ENCODE data around the gene HEPACAM2.

Gene HEPACAM2

GRCh38 chr7:93202594-93203250 is 23.5 kb downstream of the HEPACAM2 start:
- DNase-seq, result no peak

DNA sequence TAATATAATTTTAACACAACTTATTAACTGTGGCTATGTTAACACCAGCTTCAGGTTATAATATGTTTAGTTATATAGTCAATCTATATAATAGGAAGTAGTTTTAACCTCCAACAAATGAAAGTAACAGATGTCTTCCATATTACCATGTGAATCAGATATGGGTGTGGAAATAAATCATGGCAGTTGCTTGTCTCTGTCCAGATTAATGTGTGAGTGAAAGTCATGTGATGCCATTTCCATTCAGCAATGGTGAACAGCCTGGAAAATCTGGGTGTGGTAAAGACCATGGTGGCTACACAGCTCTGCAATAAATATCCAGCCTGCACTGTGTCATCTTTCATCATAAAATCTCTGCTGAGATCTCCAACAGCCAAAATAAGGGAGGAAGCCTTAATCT is 27.8 kb downstream of the HEPACAM2 start:
- no peak for DNase-seq

DNA sequence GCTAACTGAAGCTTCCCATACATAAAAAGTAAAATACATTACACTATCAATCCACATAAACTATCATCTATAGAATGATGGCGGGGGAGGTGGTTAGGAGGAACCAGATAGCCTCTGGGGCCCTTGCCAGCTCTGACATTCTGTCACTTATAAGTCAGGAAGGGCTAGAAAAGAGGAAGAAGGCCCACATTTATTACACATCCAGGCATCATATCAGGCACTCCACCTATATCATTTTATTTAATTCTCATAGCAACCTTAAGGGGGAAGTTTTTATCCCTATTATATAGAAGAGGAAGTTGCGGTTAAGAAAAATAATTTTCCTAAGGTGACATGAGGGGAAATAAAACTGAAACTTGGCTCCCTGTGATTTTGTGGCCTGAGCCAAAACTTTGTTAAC is 29.9 kb downstream of the HEPACAM2 start:
- no peak for DNase-seq

- DNase-seq, result no peak
Observed at GRCh38 chr7:93194386-93194785, 31.9 kb downstream of the HEPACAM2 start.

GRCh38 chr7:93188870-93189634 is 37.2 kb downstream of the HEPACAM2 start:
- no peak for DNase-seq

- DNase-seq, result no peak
Observed at GRCh38 chr7:93185303-93186027, 40.8 kb downstream of the HEPACAM2 start.

- DNase-seq, result no peak
Observed at GRCh38 chr7:93179173-93179572, 47.1 kb downstream of the HEPACAM2 start.

GRCh38 chr7:93178213-93178612 is 48.1 kb downstream of the HEPACAM2 start:
- no peak for DNase-seq

DNA sequence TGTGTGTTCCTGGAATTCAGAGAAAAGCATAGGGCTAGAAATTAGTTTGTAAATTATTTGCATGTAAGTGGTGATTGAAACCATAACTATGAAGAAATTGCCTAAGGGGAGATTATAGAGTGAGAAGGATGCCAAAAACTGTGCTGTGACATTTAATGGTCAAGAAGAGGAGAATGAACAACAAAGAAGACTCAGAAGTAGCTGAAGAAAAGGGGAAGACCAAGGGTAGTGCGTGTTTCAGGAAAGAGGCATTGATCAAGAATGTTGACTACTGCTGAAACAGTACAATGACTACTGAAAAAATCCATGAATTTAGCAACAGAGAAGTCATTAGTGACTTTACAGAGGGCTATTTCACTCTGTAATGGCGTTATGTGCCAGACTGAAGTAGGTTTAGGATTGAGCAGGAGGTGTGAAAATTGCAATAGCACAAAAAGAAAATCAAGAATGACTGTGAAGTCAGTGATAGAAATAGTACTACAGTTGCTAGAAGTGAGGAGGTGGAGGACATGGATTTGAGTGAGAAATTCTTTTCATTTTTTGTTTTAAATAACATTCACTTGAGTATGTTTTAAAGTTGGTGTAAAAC is 49.2 kb downstream of the HEPACAM2 start:
- DNase-seq, result no peak

DNA sequence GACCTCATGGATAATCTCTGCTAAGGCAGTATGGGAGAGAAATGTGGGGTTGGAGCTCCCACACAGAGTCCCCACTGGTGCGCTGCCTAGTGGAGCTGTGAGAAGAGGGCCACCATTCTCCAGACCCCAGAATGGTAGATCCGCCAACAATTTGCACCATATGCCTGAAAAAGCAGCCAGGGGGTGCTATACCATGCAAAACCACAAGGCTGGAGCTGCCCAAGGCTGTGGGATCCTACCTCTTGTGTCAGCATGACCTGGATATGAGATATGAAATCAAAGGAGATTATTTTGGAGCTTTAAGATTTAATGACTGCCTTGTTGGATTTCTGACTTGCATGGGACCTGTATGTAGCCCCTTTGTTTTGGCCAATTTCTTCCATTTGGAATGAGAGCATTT is 51.0 kb downstream of the HEPACAM2 start:
- DNase-seq, result no peak

DNA sequence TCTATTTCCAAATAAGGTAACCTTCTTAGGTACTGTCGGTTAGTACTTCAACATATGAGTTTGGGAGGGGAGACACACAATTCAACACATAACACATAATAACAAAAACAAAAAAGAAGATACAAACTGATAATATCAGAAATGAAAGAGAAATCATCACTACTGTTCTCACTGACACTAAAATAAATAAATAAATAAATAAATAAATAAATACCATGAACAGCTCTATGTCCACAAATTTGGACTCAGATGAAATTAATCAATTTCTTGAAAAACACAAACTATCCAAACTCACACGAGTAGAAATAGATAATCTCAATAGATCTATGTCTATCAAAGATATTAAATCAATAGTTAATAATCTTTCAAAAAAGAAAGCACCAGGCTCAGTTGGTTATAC is 53.6 kb downstream of the HEPACAM2 start:
- DNase-seq, result no peak

DNA sequence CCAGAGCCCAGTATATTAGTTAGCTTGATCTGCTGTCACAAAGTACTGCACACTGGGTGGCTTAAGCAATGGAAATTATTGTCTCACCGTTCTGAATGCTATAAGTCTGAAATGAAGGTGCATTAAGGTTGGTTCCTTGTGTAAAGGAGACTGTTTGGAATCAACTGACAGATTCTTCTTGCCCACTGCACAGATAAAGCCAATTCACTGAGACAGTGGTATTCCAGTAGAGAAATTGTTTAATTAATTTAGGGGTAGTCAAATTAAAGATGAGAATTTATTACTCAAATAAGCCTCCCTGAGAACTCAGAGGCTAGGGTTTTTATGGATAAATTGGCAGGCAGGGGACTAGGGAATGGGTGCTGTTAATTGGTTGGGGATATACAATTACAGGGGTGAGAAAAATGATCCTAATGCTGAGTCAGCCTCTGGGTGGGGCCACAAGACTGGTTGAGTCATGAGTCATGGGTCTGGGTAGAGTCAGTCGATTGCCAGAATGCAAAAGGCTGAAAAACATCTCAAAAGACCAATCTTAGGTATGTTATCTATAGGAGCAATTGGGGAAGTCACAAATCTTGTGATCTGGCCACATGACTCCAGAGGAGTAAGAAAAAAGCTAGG is 54.6 kb downstream of the HEPACAM2 start:
- no peak for DNase-seq

DNA sequence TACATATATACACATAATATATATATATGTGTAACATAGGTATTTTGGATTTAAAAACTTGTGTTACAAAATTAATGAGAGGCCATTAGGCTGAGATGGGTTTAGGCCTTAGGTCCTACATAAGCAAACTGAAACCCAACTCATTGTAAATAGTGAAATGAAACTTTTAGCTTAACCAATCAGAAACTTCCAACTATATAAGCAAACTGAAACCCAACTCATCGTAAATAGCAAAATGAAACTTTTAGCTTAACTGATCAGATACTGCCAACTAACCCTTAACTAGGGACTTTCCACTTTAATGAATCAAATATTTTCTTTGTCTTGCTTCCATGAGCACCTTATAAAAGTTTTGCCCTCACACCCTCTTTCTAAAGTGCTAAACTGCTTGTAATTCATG is 60.8 kb downstream of the HEPACAM2 start:
- DNase-seq, result no peak

- no peak for DNase-seq
Observed at GRCh38 chr7:93164766-93165165, 61.5 kb downstream of the HEPACAM2 start.

- no peak for DNase-seq
Observed at GRCh38 chr7:93161181-93161762, 65.0 kb downstream of the HEPACAM2 start.

- no peak for DNase-seq
Observed at GRCh38 chr7:93160410-93160809, 65.9 kb downstream of the HEPACAM2 start.

DNA sequence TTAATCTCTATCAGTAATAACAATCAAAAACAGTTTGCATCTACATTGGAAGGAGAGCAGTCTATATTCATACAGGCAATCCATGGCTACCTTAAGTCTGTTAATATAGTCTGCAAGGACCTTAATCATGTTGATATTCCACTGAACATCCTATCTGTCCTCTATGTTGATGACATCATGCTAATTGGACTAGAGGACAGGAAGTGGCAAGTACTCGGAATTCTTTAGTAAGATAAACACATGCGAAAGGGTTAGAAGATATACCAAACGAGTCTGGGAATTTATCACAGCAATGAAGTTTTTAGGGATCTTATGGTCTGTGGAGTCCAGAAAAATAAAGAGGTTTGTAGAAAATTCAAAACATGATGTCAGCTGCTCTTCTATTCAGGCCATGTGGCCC is 66.8 kb downstream of the HEPACAM2 start:
- DNase-seq, result no peak

DNA sequence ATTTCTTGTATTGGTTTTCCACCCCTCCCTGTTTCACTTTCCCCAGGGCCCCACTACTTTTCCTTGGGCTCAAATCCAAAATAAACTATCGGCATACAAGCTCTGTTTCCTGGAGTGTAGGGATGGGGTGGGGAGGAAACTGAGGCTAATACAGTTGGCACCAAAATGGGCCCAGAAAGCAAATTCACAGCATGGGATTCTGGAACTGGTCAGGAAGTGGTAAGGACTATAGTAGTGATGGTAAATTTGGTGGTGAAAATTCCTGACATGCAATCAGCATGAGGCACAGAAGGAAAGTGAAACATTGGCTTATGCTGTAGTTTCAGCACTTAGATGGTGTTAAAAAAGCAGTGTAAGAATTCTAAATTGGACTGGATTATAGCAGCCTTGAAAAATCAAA is 69.4 kb downstream of the HEPACAM2 start:
- no peak for DNase-seq

DNA sequence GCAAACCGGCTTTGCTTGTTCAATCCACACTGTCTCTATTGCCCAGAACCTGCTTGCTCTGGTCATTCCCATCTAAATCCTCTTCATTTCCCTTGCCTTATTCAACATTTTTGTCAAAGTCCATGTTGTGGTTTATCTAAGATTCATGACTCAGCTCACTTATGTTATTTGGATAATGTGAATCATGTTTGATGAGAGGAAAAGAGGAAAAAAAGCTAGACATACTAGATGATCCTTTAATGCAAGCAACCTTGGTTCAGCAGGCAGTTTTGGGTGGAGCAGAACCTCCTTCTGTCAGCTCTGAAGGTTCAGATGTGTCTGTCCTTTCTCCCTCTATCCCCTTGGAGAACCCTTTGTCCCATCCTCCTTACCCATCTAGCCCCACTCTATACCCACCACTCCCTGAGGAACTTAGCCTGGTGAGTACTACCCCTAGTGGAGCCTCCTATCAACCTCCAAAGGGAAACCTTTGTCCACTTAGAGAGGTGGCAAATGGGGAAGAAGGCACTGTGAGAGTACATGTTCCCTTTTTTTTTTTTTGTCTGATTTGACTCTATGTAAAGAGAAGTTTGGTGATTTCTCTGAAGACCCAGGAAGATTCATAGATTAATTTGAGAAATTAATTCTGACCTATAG is 76.0 kb downstream of the HEPACAM2 start:
- no peak for DNase-seq

- DNase-seq, result no peak
Observed at GRCh38 chr7:93148727-93149126, 77.5 kb downstream of the HEPACAM2 start.

DNA sequence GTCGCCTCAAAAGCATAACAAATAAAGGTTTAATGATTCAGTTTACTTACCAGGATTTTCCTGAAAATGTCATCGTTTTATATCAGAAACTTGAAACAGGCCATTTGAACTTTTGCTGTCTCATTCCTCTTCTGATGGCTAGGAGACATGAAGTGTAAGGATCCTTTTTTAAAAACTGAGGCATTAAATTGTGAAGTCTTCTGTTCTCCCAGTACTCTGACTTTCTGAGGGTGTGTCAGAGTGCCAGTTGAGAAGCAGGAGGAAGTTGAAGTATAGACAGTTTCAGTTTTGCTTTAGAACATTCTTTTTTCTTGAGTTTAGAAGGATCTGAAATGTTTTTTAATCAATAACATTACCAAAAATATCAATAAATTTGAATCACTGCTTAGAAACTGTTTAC is 78.1 kb downstream of the HEPACAM2 start, which contains the start of gene SAMD9L:
TSS of gene SAMD9L (minus strand) at position 242 of the 400 bp plus-strand sequence. CDS start 12,414 bp downstream, outside the sequence.
- DNase-seq, result no peak

- DNase-seq, result no peak
Observed at GRCh38 chr7:93147363-93147762, 78.9 kb downstream of the HEPACAM2 start.

All from activated CD8-positive, alpha-beta memory T cell treated with anti-CD3 and anti-CD28 coated beads, Interleukin-2, amount 50 U/mL, for 48 hours (primary cell).